A673 (cell line): ENCODE measurements around the gene WDR82.

Experiments
- CTCF ChIP-seq: fragments of 300-800, 200-600 bp; sonication (generic); conservative IDR thresholded peaks from 2 replicates; pipeline ENCODE4 v1.5.1; 2017; ENCODE audit warnings: low read depth, mild to moderate bottlenecking, antibody characterized with exemption, low read length, moderate library complexity, mixed read lengths
- EZH2 ChIP-seq: fragments of 200-600 bp; sonication (generic); IDR thresholded peaks from 2 replicates; pipeline ENCODE4 v1.6.1; 2017; ENCODE audit warnings: borderline replicate concordance, low read depth, mild to moderate bottlenecking, mixed read lengths, antibody characterized with exemption, low read length; ENCODE audit not compliant: poor library complexity, severe bottlenecking

DNA sequence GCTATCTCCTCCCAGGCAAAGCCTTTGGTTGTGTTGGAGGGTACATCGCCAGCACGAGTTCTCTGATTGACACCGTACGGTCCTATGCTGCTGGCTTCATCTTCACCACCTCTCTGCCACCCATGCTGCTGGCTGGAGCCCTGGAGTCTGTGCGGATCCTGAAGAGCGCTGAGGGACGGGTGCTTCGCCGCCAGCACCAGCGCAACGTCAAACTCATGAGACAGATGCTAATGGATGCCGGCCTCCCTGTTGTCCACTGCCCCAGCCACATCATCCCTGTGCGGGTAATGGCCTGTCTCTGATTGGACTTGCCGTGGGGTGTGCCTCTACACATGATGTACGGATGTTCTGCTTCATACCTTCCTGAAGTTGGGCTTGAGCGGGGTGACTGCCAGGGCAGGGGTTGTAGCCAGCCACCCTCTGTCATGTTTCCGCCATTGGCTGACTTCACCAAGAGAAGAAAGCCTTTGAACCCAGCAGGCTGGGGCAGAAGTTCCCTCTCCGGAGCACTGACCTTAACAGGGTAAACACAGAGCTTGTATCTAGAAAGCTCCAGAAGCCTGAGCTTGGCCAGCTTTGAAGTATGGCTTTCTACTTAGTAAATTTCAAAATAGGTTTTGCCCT is 67.1 kb downstream of the WDR82 start:
- TF ChIP-seq CTCF (no peak), EZH2 (no peak)
